K562 (cell line): ENCODE data around the gene BIN1. TPM values are rescaled to one million over a fixed set of nuclear protein-coding genes. Genes with fewer than 3 reads are reported as not detected.

ENCODE experiments used
- ATAC-seq: fragments of 200-7000 bp; cut with Tn5 transposase; 3 replicates; pipeline ENCODE4 v1.9.1; 2020; ENCODE audit warnings: moderate library complexity
- BruUV-seq: library from RNA; stranded (reverse); fragments of 400-500 nt; replicated peaks from 2 replicates; lab custom pipeline; 2021; lab: Mats Ljungman, UMichigan
- CTCF ChIA-PET: fragments of 300-600 bp; formaldehyde crosslinking; extraction: SDS; loops from one replicate; lab custom pipeline; 2021; ENCODE audit warnings: low intra/inter-chr PET ratio; lab: Yijun Ruan, JAX
- POLR2A ChIA-PET: fragments of 300-600, 350-650 bp; sonication (Branson Sonifier 250); formaldehyde crosslinking; extraction: SDS; loops from one replicate; lab custom pipeline; 2021; ENCODE audit warnings: antibody characterized with exemption, inconsistent platforms; lab: Yijun Ruan, JAX
- DNase-seq, 4 experiments: peaks; one replicate each; pipeline versions ENCODE4 v3.0.0 to v3.0.0-alpha.2; 2011 to 2018; ENCODE audit warnings: low spot score in 3 of 4, mixed read lengths in 3 of 4; ENCODE audit errors: extremely low read depth in 1 of 4
- FAIRE-seq: peaks from 2 replicates; lab custom pipeline; 2011; peaks lifted over from hg19 to GRCh38; lab: Jason Lieb, UNC
- H2AFZ ChIP-seq: 2 replicates; pipeline ENCODE4 v1.6.0; 2011; ENCODE audit warnings: low read depth, low read length, control low read depth, inconsistent platforms
- H3K27ac ChIP-seq: fragments of 200-600 bp; 3 replicates; pipeline ENCODE4 v1.8.0; 2011; ENCODE audit warnings: low read depth, mild to moderate bottlenecking, control low read depth, inconsistent platforms, low read length, moderate library complexity, mixed read lengths; ENCODE audit errors: extremely low read depth
- H3K27me3 ChIP-seq, 2 experiments: fragments of 300-600 bp in 1 of 2; 2 replicates in 1 of 2; 3 replicates in 1 of 2; pipeline versions ENCODE4 v1.6.0 to v1.8.0; 2011; ENCODE audit warnings: inconsistent platforms in 2 of 2, low read length in 2 of 2, mild to moderate bottlenecking in 1 of 2, mixed read lengths in 1 of 2, moderate library complexity in 1 of 2; ENCODE audit not compliant: control insufficient read depth in 2 of 2, insufficient read depth in 2 of 2
- H3K36me3 ChIP-seq: fragments of 300-600 bp; 3 replicates; pipeline ENCODE4 v1.8.0; 2011; ENCODE audit warnings: mild to moderate bottlenecking, low read length, inconsistent platforms; ENCODE audit not compliant: control insufficient read depth, insufficient read depth
- H3K4me1 ChIP-seq, 2 experiments: fragments of 200-600 bp in 1 of 2; replicated peaks in 1 of 2; 2 replicates in 1 of 2; 3 replicates in 1 of 2; pipeline versions ENCODE4 v1.5.1 to v1.8.0; 2011; ENCODE audit warnings: inconsistent platforms in 2 of 2, low read length in 2 of 2, mild to moderate bottlenecking in 1 of 2, mixed read lengths in 1 of 2, moderate library complexity in 1 of 2; ENCODE audit not compliant: control insufficient read depth in 2 of 2, insufficient read depth in 2 of 2
- H3K4me2 ChIP-seq: 2 replicates; pipeline ENCODE4 v1.6.1; 2011; ENCODE audit warnings: low read length, control low read depth, inconsistent platforms, mixed read lengths; ENCODE audit not compliant: insufficient read depth
- H3K4me3 ChIP-seq: fragments of 200-600 bp; sonication (generic), shearing (Covaris generic); 2 replicates; pipeline ENCODE4 v1.5.1; 2016; ENCODE audit warnings: control low read depth, inconsistent platforms
- H3K79me2 ChIP-seq: fragments of 200-600 bp; 3 replicates; pipeline ENCODE4 v1.8.0; 2011; ENCODE audit warnings: low read length, inconsistent platforms; ENCODE audit not compliant: control insufficient read depth, insufficient read depth
- H3K9ac ChIP-seq, 2 experiments: 2 replicates each; pipeline versions ENCODE4 v1.6.0 to v1.6.1; 2011; ENCODE audit warnings: low read depth in 2 of 2, low read length in 2 of 2, control low read depth in 1 of 2, inconsistent platforms in 1 of 2, mild to moderate bottlenecking in 1 of 2, mixed read lengths in 1 of 2; ENCODE audit not compliant: insufficient read depth in 1 of 2
- H3K9me1 ChIP-seq: one replicate; pipeline ENCODE4 v1.6.0; 2011; ENCODE audit warnings: inconsistent platforms, mild to moderate bottlenecking, low read length, moderate library complexity; ENCODE audit not compliant: control insufficient read depth, insufficient read depth
- H3K9me3 ChIP-seq: replicated peaks from 2 replicates; pipeline ENCODE4 v1.5.1; 2011; ENCODE audit warnings: low read depth, low read length, inconsistent platforms; ENCODE audit not compliant: control insufficient read depth, insufficient read depth
- H4K20me1 ChIP-seq: replicated peaks from 2 replicates; pipeline ENCODE4 v1.6.1; 2011; ENCODE audit warnings: low read length, inconsistent platforms, mixed read lengths; ENCODE audit not compliant: control insufficient read depth, insufficient read depth
- ETV5 ChIP-seq: sonication (generic); formaldehyde crosslinking; IDR thresholded peaks from 2 replicates; pipeline ENCODE4 v1.4.0; 2020; ENCODE audit warnings: low read depth, mild to moderate bottlenecking, missing genetic modification reagents
- FIP1L1 ChIP-seq: fragments of 200-400 bp; formaldehyde crosslinking; IDR thresholded peaks from 2 replicates; pipeline ENCODE4 v1.6.1; 2018; ENCODE audit warnings: mild to moderate bottlenecking, low read depth, low read length; ENCODE audit not compliant: poor library complexity, severe bottlenecking
- HNRNPLL ChIP-seq: fragments of 200-400 bp; formaldehyde crosslinking; IDR thresholded peaks from 2 replicates; pipeline ENCODE4 v1.6.1; 2017; ENCODE audit warnings: low read length, low read depth, mild to moderate bottlenecking; ENCODE audit not compliant: poor library complexity, severe bottlenecking
- MCM2 ChIP-seq: fragments of 450-650 bp; IDR thresholded peaks from 2 replicates; pipeline ENCODE4 v1.6.1; 2017; ENCODE audit warnings: low read depth, mild to moderate bottlenecking
- SRSF9 ChIP-seq: fragments of 200-400 bp; formaldehyde crosslinking; IDR thresholded peaks from 2 replicates; pipeline ENCODE4 v1.6.1; 2017; ENCODE audit warnings: low read depth, low read length, borderline replicate concordance
- ZNF584 ChIP-seq: fragments of 200-800 bp; sonication (Bioruptor generic); IDR thresholded peaks from 2 replicates; pipeline ENCODE4 v1.6.1; 2016; ENCODE audit warnings: low read depth, mild to moderate bottlenecking, missing genetic modification characterization, missing compliant biosample characterization
- WGBS: fragments of 100-300 bp; shearing (Covaris generic); methylation state at CpG from one replicate; pipeline ENCODE4 v1.1.6; 2016; ENCODE audit warnings: low coverage, mixed read lengths; ENCODE audit not compliant: insufficient coverage; ENCODE audit errors: missing lambda C conversion rate; 5-methylcytosine and 5-hydroxymethylcytosine counted together
- in situ Hi-C: fragments of 300-500 bp; cut with MboI; formaldehyde crosslinking; loops from 4 replicates; pipeline ENCODE4 v1.15.0; 2018; ENCODE audit warnings: inconsistent platforms, mixed read lengths
- intact Hi-C: fragments of 100-400 bp; cut with micrococcal nuclease; formaldehyde crosslinking; loops from 2 replicates; pipeline ENCODE4 v1.14.2; 2022
- polyA plus RNA-seq, 8 experiments: library from polyadenylated mRNA; depleted of rRNA in 4 of 8; stranded (reverse) in 5 of 8; unstranded in 3 of 8; fragments of >200 nt; fragmentation: Nextera tagmentation in 2 of 8; fragmentation: Illumina TruSeq in 1 of 8; extraction: Ambion mirVana in 2 of 8; extraction: Trizol in 1 of 8; gene quantifications; 2 replicates each; pipeline versions ENCODE4 v1.2.1 to v1.2.3, GENCODE V29; 2011 to 2014; ENCODE audit warnings: inconsistent platforms in 1 of 8, missing spikeins in 1 of 8
- total RNA-seq, 7 experiments: library from RNA; depleted of rRNA in 6 of 7; stranded (reverse); fragments of >200 nt in 6 of 7; fragmentation: Illumina TruSeq in 2 of 7; extraction: Trizol in 2 of 7; gene quantifications; 2 replicates each; pipeline versions ENCODE4 v1.2.1 to v1.2.3, GENCODE V29; 2011 to 2021; ENCODE audit warnings: low replicate concordance in 1 of 7
- TF ChIP-seq, protein P1 (sequence below): sonication (generic); formaldehyde crosslinking; IDR thresholded peaks from 2 replicates; pipeline ENCODE4 v1.8.1; 2023; ENCODE audit warnings: missing genetic modification reagents, mild to moderate bottlenecking, borderline replicate concordance
- TF ChIP-seq, protein P2 (sequence below): fragments of 200-800 bp; sonication (Bioruptor generic); IDR thresholded peaks from 2 replicates; pipeline ENCODE4 v1.6.1; 2016; ENCODE audit warnings: missing genetic modification characterization, missing compliant biosample characterization

Gene BIN1
- total and polyA plus RNA-seq, 9 of the 15 experiments (the other 6 are each of a cell fraction or from before 2014, with no cell fraction given): 0.04 to 2.8 (median 0.79) TPM; not detected in 1

DNA sequence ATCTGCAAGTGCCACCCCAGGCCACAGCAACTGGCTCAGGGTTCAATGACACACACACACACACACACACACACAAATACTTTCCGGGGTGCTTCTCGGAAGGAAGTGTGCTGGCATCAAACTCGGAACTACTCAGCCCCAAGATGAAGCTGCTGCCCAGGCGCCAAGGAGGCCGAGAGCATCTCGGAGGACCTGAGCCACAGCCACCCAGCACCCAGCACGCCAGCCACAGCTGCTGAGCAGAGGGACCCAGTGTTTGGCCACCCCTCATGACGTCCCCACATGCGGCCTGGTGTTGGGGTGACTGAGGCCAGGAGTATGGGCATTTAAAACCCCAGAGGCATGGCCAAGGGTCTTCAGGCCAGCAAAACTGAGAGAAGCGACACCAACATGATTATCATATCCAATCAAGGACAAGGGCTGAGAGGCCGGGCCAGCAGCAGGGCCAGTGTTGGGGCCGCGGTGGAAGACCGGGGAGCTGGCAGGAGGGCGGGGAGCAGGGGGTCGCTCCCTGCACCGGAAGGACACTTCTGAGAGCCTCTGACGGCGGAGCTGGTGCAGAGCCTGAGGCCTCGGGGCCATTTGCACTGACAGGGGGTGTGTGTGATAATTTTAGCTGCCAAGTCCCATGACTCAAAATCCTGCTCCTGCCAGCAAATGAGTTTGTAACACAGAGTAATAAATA lies 61.8 kb downstream of the BIN1 start:
- H2AFZ ChIP-seq: no peak overlapping the region
- 0 out of 2 replicates have a peak, but pooled peaks cover 2% of the 10 kb centered on the region for H3K9me3 ChIP-seq
- BruUV-seq: no TSS peak
- in situ Hi-C loops (no loop called here), intact Hi-C loops (no loop called here)
- H3K36me3 ChIP-seq: no peaks in the 10 kb centered on the region
- no peak overlapping the region for H3K4me2 ChIP-seq
- no peak overlapping the region for H3K9ac ChIP-seq
- 17% methylated on average over 15 of the region's 20 CpGs for WGBS
- no peak for FAIRE-seq
- ChIA-PET POLR2A (no interaction called here), CTCF (no interaction called here)
- no peak for ATAC-seq
- no peak for DNase-seq
- H3K27me3 ChIP-seq: peaks cover 7 to 90% of the 10 kb centered on the region in 2 experiments; a peak in 4 of 5 replicates
- no peak overlapping the region for H3K4me3 ChIP-seq
- no peaks in the 10 kb centered on the region for H3K9me1 ChIP-seq
- H3K27ac ChIP-seq: no peak overlapping the region
- H4K20me1 ChIP-seq: no peaks in the 10 kb centered on the region
- no peaks in the 10 kb centered on the region for H3K79me2 ChIP-seq
- H3K4me1 ChIP-seq: peaks cover 0 to 24% of the 10 kb centered on the region in 2 experiments; a peak in 2 of 5 replicates
- no peak for TF ChIP-seq MCM2
- no peak for TF ChIP-seq FIP1L1
- TF ChIP-seq ZNF584 (CRISPR knock-in tag): no peak
- TF ChIP-seq, protein P1, sequence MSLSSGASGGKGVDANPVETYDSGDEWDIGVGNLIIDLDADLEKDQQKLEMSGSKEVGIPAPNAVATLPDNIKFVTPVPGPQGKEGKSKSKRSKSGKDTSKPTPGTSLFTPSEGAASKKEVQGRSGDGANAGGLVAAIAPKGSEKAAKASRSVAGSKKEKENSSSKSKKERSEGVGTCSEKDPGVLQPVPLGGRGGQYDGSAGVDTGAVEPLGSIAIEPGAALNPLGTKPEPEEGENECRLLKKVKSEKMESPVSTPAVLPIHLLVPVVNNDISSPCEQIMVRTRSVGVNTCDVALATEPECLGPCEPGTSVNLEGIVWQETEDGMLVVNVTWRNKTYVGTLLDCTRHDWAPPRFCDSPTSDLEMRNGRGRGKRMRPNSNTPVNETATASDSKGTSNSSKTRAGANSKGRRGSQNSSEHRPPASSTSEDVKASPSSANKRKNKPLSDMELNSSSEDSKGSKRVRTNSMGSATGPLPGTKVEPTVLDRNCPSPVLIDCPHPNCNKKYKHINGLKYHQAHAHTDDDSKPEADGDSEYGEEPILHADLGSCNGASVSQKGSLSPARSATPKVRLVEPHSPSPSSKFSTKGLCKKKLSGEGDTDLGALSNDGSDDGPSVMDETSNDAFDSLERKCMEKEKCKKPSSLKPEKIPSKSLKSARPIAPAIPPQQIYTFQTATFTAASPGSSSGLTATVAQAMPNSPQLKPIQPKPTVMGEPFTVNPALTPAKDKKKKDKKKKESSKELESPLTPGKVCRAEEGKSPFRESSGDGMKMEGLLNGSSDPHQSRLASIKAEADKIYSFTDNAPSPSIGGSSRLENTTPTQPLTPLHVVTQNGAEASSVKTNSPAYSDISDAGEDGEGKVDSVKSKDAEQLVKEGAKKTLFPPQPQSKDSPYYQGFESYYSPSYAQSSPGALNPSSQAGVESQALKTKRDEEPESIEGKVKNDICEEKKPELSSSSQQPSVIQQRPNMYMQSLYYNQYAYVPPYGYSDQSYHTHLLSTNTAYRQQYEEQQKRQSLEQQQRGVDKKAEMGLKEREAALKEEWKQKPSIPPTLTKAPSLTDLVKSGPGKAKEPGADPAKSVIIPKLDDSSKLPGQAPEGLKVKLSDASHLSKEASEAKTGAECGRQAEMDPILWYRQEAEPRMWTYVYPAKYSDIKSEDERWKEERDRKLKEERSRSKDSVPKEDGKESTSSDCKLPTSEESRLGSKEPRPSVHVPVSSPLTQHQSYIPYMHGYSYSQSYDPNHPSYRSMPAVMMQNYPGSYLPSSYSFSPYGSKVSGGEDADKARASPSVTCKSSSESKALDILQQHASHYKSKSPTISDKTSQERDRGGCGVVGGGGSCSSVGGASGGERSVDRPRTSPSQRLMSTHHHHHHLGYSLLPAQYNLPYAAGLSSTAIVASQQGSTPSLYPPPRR (CRISPR knock-in tag): no peak
- TF ChIP-seq, protein P2, sequence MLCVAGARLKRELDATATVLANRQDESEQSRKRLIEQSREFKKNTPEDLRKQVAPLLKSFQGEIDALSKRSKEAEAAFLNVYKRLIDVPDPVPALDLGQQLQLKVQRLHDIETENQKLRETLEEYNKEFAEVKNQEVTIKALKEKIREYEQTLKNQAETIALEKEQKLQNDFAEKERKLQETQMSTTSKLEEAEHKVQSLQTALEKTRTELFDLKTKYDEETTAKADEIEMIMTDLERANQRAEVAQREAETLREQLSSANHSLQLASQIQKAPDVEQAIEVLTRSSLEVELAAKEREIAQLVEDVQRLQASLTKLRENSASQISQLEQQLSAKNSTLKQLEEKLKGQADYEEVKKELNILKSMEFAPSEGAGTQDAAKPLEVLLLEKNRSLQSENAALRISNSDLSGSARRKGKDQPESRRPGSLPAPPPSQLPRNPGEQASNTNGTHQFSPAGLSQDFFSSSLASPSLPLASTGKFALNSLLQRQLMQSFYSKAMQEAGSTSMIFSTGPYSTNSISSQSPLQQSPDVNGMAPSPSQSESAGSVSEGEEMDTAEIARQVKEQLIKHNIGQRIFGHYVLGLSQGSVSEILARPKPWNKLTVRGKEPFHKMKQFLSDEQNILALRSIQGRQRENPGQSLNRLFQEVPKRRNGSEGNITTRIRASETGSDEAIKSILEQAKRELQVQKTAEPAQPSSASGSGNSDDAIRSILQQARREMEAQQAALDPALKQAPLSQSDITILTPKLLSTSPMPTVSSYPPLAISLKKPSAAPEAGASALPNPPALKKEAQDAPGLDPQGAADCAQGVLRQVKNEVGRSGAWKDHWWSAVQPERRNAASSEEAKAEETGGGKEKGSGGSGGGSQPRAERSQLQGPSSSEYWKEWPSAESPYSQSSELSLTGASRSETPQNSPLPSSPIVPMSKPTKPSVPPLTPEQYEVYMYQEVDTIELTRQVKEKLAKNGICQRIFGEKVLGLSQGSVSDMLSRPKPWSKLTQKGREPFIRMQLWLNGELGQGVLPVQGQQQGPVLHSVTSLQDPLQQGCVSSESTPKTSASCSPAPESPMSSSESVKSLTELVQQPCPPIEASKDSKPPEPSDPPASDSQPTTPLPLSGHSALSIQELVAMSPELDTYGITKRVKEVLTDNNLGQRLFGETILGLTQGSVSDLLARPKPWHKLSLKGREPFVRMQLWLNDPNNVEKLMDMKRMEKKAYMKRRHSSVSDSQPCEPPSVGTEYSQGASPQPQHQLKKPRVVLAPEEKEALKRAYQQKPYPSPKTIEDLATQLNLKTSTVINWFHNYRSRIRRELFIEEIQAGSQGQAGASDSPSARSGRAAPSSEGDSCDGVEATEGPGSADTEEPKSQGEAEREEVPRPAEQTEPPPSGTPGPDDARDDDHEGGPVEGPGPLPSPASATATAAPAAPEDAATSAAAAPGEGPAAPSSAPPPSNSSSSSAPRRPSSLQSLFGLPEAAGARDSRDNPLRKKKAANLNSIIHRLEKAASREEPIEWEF (CRISPR knock-in tag): no peak
- no peak for TF ChIP-seq HNRNPLL
- no peak for TF ChIP-seq SRSF9
- no peak for TF ChIP-seq ETV5
